ENCODE measurements around the gene CDCA3.

The CDCA3 gene

DNA sequence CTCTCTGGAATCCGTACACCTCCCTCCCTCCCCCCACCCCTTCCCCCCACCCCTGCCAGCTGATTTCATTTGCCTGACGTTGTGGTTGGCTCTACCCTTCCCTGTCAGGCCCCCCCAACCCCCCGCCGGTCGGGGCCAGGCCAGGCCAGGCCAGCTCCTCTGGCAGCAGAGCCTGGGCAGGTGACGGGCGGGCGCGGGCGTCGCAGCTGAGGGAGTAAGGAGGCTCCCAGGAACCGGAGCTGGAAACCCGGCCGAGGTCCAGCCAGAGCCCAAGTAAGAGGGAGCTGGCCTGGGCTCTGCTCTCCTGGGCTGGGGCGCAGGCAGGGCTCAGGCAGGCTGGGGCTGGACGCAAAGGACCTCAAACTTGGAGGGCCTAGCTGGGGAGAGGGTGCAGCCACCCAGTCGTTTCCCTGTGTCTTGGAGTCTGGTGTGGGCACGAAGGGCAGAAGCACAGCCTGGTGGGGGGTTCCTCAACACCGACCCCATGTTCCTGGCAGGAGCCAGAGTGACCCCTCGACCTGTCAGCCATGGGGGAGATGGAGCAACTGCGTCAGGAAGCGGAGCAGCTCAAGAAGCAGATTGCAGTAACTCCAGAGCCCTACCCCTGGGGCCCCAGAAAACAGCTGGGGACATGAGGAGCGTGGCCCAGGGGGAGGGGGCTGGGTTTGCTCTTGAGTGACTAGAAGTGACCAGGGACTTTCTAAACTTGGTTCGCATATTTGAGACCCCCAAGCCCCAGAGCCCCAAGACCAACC, 10.1 kb downstream of the CDCA3 start, which contains the start of gene GNB3:
Gene GNB3 (plus strand): TSS at position 165 of the 755 bp plus-strand sequence. CDS start 363 bp downstream, at position 528.
- TF ChIP-seq, protein P1, sequence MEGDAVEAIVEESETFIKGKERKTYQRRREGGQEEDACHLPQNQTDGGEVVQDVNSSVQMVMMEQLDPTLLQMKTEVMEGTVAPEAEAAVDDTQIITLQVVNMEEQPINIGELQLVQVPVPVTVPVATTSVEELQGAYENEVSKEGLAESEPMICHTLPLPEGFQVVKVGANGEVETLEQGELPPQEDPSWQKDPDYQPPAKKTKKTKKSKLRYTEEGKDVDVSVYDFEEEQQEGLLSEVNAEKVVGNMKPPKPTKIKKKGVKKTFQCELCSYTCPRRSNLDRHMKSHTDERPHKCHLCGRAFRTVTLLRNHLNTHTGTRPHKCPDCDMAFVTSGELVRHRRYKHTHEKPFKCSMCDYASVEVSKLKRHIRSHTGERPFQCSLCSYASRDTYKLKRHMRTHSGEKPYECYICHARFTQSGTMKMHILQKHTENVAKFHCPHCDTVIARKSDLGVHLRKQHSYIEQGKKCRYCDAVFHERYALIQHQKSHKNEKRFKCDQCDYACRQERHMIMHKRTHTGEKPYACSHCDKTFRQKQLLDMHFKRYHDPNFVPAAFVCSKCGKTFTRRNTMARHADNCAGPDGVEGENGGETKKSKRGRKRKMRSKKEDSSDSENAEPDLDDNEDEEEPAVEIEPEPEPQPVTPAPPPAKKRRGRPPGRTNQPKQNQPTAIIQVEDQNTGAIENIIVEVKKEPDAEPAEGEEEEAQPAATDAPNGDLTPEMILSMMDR (IDR thresholded peaks at IDR 0.05; ENCODE audit: insufficient read depth, low read depth, low read length, missing control alignments) = no peak
- DNase-seq (ENCODE audit: low read depth) = no peak
- no peak within 1 kb of the TSS for H3K4me3 ChIP-seq (ENCODE audit: low read length)

DNA sequence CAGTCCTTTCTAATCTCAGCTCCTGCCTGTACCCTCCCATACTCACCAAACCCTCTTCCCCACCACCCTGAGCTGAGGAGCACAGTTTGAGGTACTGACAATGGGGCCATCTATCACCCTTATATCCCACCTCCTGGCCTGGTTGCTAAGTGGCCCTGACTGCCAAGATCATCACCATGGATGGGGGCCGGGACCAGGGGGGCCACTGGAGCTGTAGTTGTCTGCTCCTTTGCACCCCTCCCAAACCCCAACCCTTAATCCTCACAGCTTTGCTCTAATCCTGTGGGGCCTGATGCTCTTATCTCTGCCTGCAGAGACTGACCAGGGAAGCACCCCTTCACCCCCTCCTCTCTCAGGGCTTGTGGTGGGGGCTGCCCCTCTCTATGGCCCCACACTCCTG, 10.8 kb downstream of the CDCA3 start:
- no peak for DNase-seq (ENCODE audit: low read depth)
- TF ChIP-seq, protein P1 (IDR thresholded peaks at IDR 0.05; ENCODE audit: insufficient read depth, low read depth, low read length, missing control alignments) = no peak
- H3K4me3 ChIP-seq (ENCODE audit: low read length) = no peak overlapping the region

DNA sequence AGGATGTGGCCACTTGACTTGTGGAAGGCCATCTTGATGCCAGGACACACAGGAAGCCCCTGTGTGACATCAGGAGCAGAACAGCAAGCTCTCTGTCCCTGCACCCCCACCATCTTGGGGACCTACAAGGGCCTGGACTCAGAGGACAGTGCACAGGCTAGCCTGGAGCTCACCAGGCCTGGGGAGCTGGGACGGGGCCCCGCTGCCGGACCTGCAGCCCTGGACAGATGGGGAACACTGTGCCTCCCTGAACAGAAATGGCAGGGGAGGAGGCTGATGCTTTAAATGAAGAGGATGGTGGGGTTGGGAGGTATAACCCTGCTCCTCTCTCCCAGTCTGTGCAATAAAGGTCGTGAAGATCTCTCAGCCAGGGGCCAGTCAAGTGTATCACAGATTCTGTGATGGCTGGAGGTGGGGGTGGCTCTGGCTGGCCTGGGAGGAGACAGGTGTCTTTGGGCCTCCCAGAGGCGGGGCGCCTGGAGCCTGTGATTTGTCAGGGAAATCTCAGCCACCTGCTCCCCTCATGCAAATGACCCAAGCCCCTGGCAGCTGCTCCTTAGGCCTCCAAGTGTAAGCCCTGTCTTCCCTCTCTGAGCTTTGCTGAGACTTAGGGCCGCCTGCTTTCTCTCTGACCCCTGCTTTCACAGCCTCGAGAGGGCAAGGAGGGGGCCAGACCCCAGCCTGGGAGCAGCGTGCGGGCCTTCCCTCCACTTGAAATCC, 11.4 kb downstream of the CDCA3 start:
- no peak for DNase-seq (ENCODE audit: low read depth)
- no peak overlapping the region for H3K4me3 ChIP-seq (ENCODE audit: low read length)
- TF ChIP-seq, protein P1 (IDR thresholded peaks at IDR 0.05; ENCODE audit: insufficient read depth, low read depth, low read length, missing control alignments) = no peak

DNA sequence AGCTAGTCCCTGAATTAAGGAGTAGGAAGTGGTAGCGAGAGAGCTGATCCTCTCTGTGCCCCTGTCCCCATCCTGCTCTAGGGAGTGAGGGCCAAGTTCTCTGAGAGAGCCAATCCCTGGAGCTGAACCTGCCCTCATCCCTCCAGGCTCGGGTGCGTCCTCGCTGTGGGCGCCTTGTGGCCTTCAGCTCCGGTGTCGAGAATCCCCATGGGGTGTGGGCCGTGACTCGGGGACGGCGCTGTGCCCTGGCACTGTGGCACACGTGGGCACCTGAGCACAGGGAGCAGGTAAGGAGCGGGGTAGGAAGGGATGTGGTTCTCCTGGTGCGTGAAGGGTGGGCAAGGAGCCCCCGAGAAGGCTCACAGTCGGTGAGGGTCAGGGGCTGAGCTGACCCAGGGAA, 12.2 kb downstream of the CDCA3 start:
- TF ChIP-seq, protein P1 (IDR thresholded peaks at IDR 0.05; ENCODE audit: insufficient read depth, low read depth, low read length, missing control alignments) = no peak
- no peak for DNase-seq (ENCODE audit: low read depth)

DNA sequence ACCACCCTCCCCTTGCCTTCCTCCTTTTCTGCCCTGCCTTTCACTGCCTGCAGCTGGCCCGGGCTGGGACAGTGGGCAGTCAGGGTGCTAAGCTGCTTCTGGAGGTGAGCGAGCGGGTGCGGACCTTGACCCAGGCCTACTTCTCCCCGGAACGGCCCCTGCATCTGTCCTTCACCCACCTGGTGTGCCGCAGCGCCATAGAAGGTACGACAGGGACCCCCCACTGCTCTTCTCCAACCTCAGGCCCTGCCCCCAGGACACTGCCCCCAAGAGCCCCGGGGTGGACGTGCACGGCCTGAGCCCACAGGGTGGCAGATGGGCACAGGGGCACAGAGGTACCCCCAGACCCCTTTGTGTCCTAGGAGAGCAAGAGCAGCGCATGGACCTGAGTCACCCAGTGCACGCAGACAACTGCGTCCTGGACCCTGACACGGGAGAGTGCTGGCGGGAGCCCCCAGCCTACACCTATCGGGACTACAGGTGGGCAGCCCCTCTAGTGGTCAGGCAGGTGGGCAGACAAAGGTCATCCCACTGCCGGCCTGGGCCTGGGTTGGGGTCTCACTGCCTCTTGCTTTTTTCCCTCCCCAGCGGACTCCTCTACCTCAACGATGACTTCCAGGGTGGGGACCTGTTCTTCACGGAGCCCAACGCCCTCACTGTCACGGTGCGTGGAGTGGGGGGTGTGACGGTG, 13.6 kb downstream of the CDCA3 start:
- no peak overlapping the region for H3K4me3 ChIP-seq (ENCODE audit: low read length)
- DNase-seq (ENCODE audit: low read depth) = no peak
- TF ChIP-seq, protein P1 (IDR thresholded peaks at IDR 0.05; ENCODE audit: insufficient read depth, low read depth, low read length, missing control alignments) = no peak

More for the DNA sequence above, 12.2 kb downstream of the CDCA3 start:
- H3K4me3 ChIP-seq (ENCODE audit: low read length) = no peak overlapping the region

DNA sequence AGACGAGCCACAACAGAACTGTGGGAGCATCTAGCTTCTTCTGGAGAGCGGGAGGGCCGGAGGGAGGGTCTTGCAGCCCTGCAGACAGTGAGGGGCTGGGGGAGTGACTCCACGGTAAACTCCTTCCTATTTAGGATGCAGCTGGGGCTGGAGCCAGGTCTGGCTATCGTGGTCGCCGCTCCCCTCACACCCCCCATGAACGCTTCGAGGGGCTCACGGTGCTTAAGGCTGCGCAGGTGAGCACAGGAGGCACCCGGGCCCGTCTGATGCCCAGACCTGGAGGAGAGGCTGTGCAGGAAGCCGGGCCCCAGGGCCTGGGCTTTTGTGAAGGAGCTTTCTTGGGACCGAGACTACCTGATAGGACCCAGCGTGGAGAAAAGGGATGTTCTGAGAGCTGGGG, 14.2 kb downstream of the CDCA3 start:
- H3K4me3 ChIP-seq (ENCODE audit: low read length) = no peak overlapping the region
- TF ChIP-seq, protein P1 (IDR thresholded peaks at IDR 0.05; ENCODE audit: insufficient read depth, low read depth, low read length, missing control alignments) = no peak
- DNase-seq (ENCODE audit: low read depth) = no peak

Data from epithelial cell of esophagus (primary cell).